HG02938 (cell line): ENCODE data around the gene UIMC1.
"Not testable (repeated sequence)": the region's sequence is repeated elsewhere in the genome, so short reads cannot be mapped to it uniquely, and the experiment has no call there.

Experiments used
- ATAC-seq: cut with Tn5 transposase; IDR thresholded peaks from one replicate; pipeline ENCODE4 v1.9.1; 2021; ENCODE audit warnings: mild to moderate bottlenecking, moderate library complexity; ENCODE audit not compliant: unreplicated experiment

Gene UIMC1

DNA sequence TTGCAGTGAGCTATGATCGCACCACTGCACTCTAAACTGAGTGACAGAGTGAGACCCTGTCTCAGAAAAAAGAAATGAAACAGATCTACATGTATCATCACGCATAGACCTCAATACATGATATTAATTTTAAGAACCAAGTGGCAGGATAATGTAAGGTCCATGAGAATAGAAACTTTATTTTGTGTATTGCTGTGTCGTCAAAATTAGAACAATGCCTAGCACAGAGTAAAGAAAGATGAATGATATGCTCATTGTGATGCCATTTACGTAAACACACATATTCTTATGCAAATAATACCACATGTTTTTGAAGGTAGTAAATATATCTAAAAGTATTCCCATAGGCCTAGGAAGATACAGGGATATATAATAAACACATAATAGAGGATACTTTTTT is 3.6 kb upstream of the UIMC1 start:
- ATAC-seq = no peak

DNA sequence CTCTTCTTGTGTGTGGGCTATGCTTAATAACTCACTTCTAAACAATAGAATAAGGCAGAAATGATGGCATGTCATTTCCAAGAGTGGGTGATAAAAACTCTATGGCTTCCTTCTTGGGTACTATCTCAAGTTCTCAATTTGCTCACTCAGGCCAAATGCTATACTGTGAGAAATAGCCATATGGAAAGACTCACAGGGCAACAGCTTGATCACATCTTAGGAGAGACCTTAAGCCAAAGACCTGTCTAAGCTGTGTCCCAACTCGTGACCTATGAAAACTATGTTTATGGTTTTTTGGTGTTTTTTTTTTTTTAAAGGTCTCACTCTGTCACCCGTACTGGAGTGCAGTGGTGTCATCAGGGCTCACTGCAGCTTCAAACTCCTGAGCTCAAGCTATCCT is 2.1 kb upstream of the UIMC1 start:
- ATAC-seq = no peak

DNA sequence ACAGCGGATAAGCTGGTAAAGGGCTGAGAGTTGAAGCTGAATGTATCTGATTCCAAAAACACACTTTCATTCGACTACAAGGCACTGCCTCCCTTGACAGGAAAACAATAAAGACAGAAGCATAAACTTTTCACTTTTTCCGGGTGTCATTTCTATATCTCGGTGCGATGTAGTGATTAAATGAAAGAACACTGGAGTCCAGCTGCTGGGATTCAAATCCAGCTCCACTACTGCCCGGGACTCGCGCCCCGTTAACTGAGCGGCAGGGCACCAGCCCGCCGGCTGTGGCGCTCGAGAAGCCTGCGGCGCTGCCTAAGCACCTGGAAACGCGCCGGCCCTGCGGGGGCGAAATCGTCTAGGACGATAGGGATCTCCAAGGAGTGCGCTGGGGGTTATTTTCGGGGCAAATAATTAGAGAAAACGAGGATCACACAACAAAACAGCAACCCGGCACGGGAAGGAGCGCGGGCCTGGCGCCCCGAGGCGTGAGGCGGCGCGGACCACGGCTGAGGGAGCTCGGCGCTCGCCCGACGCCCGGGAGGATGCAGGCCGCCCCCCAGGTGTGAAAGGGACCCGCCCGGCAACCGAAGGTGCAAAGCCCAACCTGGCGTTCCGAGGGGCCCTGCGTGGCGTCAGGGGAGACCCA is 837 bp downstream of the UIMC1 start:
- ATAC-seq = peak; percentile 35

DNA sequence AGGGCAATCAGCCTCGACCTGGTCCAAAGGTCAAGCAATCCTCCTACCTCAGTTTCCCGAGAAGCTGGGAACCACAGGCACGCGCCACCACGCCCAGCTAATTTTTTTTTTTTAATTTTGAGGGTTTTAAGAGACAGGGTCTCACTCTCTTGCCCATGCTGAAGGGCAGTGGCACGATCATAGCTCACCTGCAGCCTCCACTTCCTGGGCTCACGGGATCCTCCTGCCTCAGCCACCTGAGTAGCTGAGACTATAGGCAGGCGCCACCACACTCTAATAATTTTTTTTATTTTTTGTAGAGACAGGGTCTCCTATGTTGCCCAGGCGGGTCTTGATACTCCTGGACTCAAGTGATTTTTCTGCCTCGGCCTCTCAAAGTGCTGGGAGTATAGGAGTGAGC is 1.6 kb downstream of the UIMC1 start:
- ATAC-seq = no peak

DNA sequence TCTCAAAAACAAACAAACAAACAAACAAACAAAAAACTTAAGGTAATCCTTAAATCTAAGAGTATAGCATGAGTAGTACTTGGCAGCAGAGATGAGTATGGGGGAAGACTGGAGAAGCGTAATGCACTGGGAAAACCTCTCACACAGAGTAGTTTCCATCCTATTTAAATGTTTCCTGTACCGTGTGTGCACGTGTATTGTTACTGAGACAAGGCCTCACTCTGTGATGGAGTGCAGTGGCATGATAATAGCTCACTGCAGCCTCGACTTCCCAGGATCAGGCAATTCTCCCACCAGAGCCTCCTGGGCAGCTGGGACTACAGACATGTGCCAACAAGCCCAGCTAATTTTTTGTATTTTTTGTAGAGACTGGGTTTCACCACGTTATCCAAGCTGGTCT is 2.9 kb downstream of the UIMC1 start:
- no peak for ATAC-seq

DNA sequence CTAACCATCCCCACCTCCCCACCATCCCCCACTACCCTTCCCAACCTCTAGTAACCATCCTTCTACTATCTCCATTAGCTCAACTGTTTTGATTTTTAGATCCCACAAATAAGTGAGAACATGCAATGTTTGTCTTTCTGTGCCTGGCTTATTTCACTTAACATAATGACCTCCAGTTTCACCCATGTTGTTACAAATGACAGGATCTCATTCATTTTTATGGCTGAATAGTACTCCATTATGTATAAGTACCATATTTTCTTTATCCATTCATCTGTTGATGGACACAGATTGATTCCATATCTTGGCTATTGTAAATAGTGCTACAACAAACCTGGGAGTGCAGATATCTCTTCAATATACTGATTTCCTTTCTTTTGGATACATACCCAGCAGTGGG is 7.1 kb downstream of the UIMC1 start:
- not testable (repeated sequence) for ATAC-seq

DNA sequence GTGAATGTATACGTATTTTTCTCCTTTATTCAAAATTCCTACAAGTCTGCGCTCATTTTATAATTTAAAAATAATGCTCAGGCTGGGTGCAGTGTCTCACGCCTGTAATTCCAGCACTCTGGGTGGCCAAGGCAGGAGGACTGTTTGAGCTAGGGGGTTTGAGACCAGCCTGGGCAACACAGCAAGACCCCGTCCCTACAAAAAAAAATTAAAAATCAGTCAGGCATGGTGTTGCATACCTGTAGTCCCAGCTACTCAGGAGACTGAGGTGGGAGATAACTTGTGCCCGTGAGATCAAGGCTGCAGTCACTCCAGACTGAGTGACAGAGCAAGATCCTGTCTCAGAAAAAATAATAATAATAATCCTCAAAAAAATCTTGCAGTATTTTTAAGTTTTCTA is 7.8 kb downstream of the UIMC1 start:
- no peak for ATAC-seq

DNA sequence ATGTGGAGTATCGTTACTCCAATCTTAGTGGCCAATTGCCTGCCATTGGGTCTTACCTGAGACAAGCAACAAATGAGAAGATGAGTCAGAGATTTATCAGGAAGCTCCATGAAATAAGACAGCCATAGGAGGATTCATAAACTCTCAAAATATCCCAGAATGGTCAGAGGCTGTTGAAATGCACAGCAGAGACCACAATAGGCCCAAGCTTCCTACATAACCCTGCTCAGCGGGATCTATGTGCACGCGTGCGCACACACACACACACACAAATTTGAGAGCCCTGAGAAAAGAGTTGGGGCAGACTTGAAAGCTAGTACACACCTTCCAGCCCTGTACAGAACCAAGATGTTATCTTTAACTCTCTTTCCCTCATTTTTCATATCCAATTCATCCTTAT is 9.8 kb downstream of the UIMC1 start:
- no peak for ATAC-seq

DNA sequence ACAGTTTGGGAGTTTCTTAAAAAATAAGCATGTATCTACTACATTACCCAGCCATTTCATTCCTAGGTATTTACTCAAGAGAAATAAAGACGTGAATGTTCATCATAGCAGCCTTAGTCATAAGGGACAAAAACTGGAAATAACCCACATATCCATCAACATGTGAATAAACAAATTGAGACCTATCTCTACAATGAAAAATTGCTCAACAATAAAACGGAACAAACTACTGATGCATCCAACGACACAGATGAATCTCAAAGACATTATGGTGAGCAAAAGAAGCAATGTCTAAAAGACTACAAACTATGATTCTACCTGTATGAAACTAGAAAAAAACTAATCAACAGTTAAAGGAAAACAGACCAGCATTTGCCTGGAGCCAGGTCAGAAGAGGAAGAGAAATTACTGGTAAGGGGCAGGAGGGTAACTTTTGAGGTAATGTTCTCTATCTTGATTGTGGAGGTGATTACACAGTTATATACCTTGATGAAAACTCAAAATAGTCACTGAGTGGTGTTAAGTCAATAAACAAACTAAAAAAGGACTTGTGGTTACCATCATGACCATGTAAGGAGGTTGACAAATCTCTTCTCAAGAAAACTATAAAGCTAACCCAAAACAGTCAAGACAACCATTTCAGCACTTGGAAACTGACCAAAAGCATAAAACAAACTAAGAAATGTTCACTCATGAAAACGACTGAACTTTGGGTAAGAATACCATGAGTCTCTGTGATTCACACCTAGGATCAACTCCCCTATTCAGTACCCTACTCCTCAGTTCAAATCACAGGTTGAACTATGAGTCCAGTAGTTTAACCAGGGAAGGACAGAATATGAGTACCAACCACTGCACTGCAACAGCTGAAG is 10.4 kb downstream of the UIMC1 start:
- no peak for ATAC-seq

DNA sequence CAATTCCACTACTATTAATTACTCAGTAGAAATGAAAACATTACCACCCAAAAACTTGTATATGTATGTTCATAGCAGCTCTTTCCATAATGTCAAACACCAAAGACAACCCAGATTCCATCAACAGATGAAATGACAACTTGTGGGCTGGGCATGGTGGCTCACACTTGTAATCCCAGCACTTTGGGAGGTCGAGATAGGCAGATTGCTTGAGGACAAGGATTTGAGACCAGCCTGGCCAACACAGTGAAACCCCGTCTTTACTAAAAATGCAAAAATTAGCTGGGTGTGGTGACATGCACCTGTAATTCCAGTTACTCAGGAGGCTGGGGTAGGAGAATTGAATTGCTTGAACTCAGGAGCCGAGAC is 11.5 kb downstream of the UIMC1 start:
- no peak for ATAC-seq

DNA sequence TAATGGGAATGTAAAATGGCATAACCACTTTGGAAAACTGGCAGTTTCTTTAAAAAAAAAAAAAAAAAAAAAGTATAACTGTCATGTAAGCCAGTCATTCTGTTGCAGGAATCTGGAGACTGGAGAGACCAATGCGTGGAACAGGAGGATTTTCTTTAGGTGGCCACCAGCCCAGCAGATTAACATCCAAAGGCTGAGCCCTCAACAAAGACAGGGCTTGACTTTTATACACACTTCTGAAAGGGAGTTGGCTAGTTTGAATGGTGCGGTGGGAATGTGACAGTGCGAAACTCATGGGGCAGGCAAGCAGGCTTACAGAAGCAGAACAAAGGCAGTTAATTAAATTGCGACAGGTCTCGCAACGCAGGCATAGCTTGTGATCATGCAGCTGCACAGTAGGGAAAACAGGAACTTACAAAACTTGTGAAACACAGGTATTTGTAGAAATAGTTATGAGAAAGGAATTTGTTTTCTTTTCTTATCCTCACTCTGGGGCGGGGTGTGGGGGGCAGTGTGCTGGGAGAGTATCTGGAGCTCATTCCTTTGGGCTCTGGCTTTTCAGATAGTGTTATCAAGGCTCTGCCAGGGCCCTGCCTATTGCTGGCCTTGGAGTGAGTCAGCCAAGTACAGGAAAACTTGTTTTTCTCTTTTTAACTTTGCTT is 12.0 kb downstream of the UIMC1 start:
- no peak for ATAC-seq

DNA sequence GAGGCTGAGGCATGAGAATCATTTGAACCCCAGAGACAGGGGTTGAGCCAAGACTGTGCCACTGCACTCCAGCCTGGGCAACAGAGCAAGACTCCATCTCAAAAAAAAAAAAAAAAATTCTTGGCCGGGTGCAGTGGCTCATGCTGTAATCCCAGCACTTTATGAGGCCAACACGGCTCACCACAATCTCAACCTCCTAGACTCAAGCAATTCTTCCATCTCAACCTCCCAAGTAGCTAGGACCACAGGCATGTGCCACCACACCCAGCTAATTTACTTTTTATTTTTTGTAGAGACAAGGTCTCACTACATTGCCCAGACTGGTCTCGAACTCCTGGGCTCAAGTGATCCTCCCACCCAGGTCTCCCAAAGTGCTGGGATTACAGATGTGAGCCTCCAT is 13.5 kb downstream of the UIMC1 start:
- not testable (repeated sequence) for ATAC-seq

DNA sequence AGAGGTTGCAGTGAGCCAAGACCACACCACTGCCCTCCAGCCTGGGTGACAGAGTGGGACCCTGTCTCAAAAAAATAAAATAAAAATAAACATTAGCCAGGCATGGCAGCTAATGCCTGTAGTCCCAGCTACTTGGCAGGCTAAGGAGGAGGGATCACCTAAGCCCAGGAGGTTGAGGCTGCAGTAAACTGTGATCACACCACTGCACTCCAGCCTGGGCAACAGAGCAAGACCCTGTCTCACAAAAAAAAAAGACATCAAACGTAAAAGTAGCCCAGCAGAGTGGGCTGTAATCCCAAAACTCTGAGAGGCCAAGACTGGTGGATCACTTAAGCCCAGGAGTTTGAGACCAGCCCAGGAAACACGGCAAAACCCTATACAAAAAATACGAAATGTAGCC is 19.0 kb downstream of the UIMC1 start:
- ATAC-seq = no peak

DNA sequence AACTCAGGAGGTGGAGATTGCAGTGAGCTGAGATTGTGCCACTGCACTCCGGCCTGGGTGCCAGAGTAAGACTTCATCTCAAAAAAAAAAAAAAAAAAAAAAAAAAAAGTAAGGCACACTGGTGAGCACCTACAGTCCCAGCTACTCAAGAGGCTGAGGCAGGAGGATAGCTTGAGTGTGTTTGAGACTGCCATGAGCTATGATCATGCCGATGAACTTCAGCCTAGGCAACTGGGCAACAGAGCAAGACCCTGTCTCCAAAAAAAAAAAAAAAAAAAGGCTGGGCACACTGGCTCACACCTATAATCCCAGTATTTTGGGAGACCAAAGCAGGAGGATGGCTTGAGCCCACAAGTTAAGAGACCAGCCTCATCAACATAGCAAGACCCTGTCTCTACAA is 20.3 kb downstream of the UIMC1 start:
- no peak for ATAC-seq

DNA sequence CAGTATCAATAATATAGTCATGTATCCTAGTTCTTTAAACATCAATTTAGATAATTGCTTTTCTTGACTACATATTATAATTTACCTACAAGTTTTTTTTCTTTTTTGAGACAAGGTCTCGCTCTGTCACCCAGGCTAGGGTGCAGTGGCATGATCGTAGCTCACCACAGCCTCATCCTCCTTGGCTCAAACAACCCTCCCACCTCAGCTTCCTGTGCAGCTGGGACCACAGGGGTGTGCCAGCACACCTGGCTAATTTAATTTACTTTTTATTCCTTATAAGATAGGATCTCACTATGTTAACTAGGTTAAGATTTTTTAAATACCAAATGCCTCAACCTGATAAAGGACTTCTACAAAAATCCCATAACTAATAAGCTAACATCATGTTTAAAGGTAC is 21.1 kb downstream of the UIMC1 start:
- ATAC-seq = no peak

DNA sequence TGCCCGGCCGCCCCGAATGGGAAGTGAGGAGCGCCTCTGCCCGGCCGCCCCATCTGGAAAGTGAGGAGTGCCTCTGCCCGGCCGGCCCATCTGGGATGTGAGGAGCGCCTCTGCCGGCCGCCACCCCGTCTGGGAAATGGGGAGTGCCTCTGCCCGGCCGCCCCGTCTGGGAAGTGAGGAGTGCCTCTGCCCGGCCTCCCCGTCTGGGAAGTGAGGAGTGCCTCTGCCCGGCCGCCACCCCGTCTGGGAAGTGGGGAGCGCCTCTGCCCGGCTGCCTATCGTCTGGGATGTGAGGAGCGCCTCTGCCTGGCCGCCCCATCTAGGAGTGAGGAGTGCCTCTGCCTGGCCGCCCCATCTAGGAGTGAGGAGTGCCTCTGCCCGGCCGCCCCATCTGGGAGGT is 22.4 kb downstream of the UIMC1 start:
- not testable (repeated sequence) for ATAC-seq

DNA sequence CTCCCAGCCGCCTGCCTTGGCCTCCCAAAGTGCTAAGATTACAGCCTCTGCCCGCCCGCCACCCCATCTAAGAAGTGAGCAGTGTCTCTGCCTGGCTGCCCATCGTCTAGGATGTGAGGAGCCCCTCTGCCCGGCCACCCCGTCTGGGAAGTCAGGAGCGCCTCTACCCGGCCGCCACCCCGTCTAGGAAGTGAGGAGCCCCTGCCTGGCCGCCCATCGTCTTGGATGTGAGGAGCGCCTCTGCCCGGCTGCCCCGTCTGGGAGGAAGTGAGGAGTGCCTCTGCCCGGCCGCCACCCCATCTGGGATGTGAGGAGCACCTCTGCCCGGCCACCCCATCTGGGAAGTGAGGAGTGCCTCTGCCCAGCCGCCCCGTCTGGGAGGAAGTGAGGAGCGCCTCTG is 23.0 kb downstream of the UIMC1 start:
- not testable (repeated sequence) for ATAC-seq

DNA sequence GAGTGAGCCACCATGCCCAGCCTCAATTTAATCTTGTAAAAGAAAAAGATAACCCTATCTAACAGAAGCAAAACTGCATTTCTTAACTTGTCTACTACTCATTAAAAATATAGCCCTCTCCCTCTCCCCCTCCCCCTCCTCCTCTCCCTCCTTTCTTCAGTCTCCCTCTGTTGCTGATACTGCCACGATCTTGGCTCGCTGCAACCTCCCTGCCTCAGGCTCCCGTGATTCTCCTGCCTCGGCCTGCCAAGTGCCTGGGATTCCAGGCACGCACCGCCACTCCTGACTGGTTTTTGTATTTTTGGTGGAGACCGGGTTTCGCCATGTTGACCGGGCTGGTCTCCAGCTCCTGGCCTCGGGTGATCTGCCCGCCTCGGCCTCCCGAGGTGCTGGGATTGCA is 23.5 kb downstream of the UIMC1 start:
- ATAC-seq = not testable (repeated sequence)

DNA sequence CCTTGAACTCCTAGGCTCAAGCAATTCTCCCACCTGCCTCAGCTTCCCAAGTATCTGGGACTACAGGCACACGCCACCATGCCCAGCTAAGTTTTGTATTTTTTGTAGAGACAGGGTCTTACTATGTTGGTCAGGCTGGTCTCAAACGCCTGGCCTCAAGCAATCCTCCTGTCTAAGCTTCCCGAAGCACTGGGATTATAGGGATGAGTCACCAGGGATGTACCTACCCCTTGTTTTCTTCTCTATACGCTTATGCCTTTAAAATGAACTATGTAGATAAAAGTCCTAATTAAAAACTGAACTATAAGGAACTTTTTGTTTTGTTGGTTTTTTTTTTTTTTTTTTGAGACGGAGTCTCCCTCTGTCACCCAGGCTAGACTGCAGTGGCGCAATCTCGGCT is 25.8 kb downstream of the UIMC1 start:
- ATAC-seq = no peak

DNA sequence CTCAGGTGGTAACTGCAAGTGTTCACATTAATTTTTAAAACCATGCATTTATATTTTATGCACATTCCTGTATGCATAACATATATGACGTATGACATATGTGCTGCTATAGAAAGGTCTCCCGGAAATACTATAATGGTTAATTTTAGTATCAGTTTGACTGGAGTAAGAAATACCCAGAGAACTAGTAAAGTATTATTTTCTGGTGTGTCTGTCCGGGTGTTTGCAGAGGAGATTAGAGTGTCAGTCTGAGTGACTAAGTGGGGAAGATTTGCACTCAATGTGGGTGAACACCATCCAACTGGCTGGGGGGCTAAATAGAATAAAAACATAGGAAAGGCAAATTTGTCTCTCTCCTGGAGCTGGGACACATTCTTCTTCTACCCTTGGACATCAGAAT is 26.9 kb downstream of the UIMC1 start:
- ATAC-seq = no peak

DNA sequence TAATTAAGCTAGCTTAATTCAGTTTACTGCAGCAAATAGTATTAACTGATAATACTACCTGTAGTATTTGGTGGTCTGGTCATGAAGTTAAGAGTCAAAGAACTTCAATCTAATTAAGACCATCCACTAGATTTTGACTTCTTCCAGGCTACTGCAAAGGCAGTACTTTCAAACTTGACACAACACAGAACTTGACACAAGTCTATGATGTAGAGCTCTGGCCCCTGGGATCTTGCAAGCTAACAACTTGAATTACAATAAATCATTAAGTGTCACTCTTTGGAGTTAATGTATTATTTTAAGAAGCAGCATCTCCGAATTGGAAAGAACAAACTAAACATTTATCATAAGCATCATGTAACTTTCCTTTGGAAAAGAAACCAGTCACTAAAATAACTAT is 40.9 kb downstream of the UIMC1 start:
- ATAC-seq = no peak

DNA sequence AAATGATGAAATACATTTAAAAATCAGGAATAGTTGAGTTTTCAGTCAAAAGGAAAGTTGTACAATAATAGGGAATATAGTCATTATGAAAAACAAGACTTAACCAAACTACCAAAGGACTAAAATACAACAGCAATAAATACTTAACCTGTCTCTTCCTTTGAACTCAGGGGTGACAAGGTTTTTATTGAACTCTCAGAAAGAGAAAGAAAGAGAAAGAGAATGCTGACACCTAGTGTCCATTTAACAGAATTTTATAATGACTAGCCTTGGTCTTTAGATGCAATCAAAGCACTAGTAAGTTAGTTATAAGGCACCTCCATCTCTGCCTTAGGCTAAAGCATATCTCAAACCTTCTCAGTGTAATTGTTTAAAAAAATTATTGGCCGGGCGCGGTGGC is 47.5 kb downstream of the UIMC1 start:
- no peak for ATAC-seq
